B cell (primary cell): ENCODE results near the gene CCND1. TPM values are rescaled to one million over a fixed set of nuclear protein-coding genes. Genes with fewer than 3 reads are reported as not detected.
A peak's percentile ranks its signal among the peaks of the same experiment; 100 is the strongest.

Experiments
- ATAC-seq: fragments of 200-7000 bp; cut with Tn5 transposase; one replicate; pipeline ENCODE4 v1.10.0; 2021; ENCODE audit warnings: low read depth, mild to moderate bottlenecking, moderate number of reproducible peaks, moderate library complexity
- CTCF ChIA-PET: fragments of 350-600 bp; sonication (Branson Sonifier 250); formaldehyde crosslinking; loops from one replicate; lab custom pipeline; 2021; ENCODE audit warnings: antibody characterized with exemption, inconsistent platforms; lab: Charles Lee
- POLR2A ChIA-PET: fragments of 350-600 bp; sonication (Branson Sonifier 250); formaldehyde crosslinking; loops from one replicate; lab custom pipeline; 2021; ENCODE audit warnings: antibody characterized with exemption; lab: Charles Lee
- DNase-seq: peaks from one replicate; pipeline ENCODE4 v3.0.0; 2013
- H2AFZ ChIP-seq: 2 replicates; pipeline ENCODE4 v1.6.1; 2012; ENCODE audit warnings: mild to moderate bottlenecking, low read depth, low read length; ENCODE audit not compliant: insufficient read depth, poor library complexity, severe bottlenecking
- H3K27ac ChIP-seq, 2 donors: 1 replicate in 1 of 2; 2 replicates in 1 of 2; pipeline ENCODE4 v1.5.1; 2012 to 2013; ENCODE audit warnings: low read length in 2 of 2, mild to moderate bottlenecking in 2 of 2, moderate library complexity in 1 of 2
- H3K27me3 ChIP-seq, 4 experiments: fragments of 200-600 bp in 1 of 4; sonication (generic) in 1 of 4; replicated peaks in 1 of 4; 1 replicate in 2 of 4; 2 replicates in 2 of 4; pipeline versions ENCODE4 v1.6.1 to v1.7.0; 2013 to 2016; ENCODE audit warnings: low read length in 3 of 4, mild to moderate bottlenecking in 2 of 4, mixed read lengths in 1 of 4, moderate library complexity in 1 of 4; ENCODE audit not compliant: insufficient read depth in 4 of 4, control insufficient read depth in 3 of 4; ENCODE audit errors: control extremely low read depth in 1 of 4
- H3K36me3 ChIP-seq, 2 experiments: replicated peaks in 1 of 2; 1 replicate in 1 of 2; 2 replicates in 1 of 2; pipeline versions ENCODE4 v1.6.1 to v1.7.1; 2013; ENCODE audit warnings: low read length in 1 of 2; ENCODE audit not compliant: insufficient read depth in 2 of 2, control insufficient read depth in 1 of 2; ENCODE audit errors: control extremely low read depth in 1 of 2, extremely low read depth in 1 of 2
- H3K4me1 ChIP-seq, 2 donors: fragments of 200-600 bp in 1 of 2; sonication (generic) in 1 of 2; 1 replicate in 1 of 2; 2 replicates in 1 of 2; pipeline versions ENCODE4 v1.5.1 to v1.6.1; 2013 to 2017; ENCODE audit warnings: low read length in 2 of 2; ENCODE audit not compliant: control insufficient read depth in 2 of 2, insufficient read depth in 2 of 2
- H3K4me2 ChIP-seq: replicated peaks from 2 replicates; pipeline ENCODE3; 2012; ENCODE audit warnings: mild to moderate bottlenecking, low read depth, low read length; ENCODE audit not compliant: poor library complexity, severe bottlenecking
- H3K4me3 ChIP-seq, 5 experiments: fragments of 200-600 bp in 1 of 5; sonication (generic) in 1 of 5; 1 replicate in 3 of 5; 2 replicates in 2 of 5; pipeline versions ENCODE4 v1.5.1 to v1.7.0; 2011 to 2016; ENCODE audit warnings: low read length in 4 of 5, mild to moderate bottlenecking in 4 of 5, low read depth in 2 of 5, control low read depth in 1 of 5, moderate library complexity in 1 of 5; ENCODE audit not compliant: insufficient read depth in 1 of 5; ENCODE audit errors: control extremely low read depth in 1 of 5, extremely low read depth in 1 of 5
- H3K79me2 ChIP-seq: fragments of 200-600 bp; sonication (generic); one replicate; pipeline ENCODE4 v1.6.0; 2016; ENCODE audit warnings: low read length; ENCODE audit not compliant: control insufficient read depth, insufficient read depth
- H3K9ac ChIP-seq: fragments of 200-600 bp; sonication (generic); 2 replicates; pipeline ENCODE4 v1.6.1; 2017; ENCODE audit warnings: mild to moderate bottlenecking, low read length, moderate library complexity
- H3K9me3 ChIP-seq, 3 donors: one replicate each; pipeline versions ENCODE4 v1.6.1 to v1.7.1; 2013; ENCODE audit warnings: low read length in 2 of 3; ENCODE audit not compliant: control insufficient read depth in 2 of 3, insufficient read depth in 1 of 3; ENCODE audit errors: control extremely low read depth in 1 of 3
- H4K20me1 ChIP-seq: 2 replicates; pipeline ENCODE4 v1.6.0; 2012; ENCODE audit warnings: mild to moderate bottlenecking, low read length; ENCODE audit not compliant: insufficient read depth, control insufficient read depth, poor library complexity, severe bottlenecking
- H3K27ac Mint-ChIP-seq: one replicate; pipeline ENCODE4 v1.8.0; 2021; ENCODE audit warnings: mixed read lengths
- H3K27me3 Mint-ChIP-seq: one replicate; pipeline ENCODE4 v1.8.0; 2021; ENCODE audit warnings: mixed read lengths
- H3K4me1 Mint-ChIP-seq: one replicate; pipeline ENCODE4 v1.8.0; 2021; ENCODE audit warnings: mixed read lengths
- H3K4me3 Mint-ChIP-seq: one replicate; pipeline ENCODE4 v1.8.0; 2021; ENCODE audit warnings: mixed read lengths
- H3K9me3 Mint-ChIP-seq: one replicate; pipeline ENCODE4 v1.8.0; 2022; ENCODE audit warnings: mixed read lengths; ENCODE audit not compliant: insufficient read depth
- EZH2 ChIP-seq: IDR thresholded peaks from 2 replicates; pipeline ENCODE4 v1.6.1; 2012; ENCODE audit warnings: borderline replicate concordance, low read depth, mild to moderate bottlenecking, moderate library complexity, low read length; ENCODE audit not compliant: insufficient read depth, poor library complexity, severe bottlenecking
- WGBS: methylation state at CpG from one replicate; pipeline ENCODE4 v1.1.5; 2013; ENCODE audit warnings: missing lambda C conversion rate; ENCODE audit not compliant: insufficient coverage; 5-methylcytosine and 5-hydroxymethylcytosine counted together
- intact Hi-C: fragments of 100-400 bp; cut with micrococcal nuclease; formaldehyde crosslinking; loops from one replicate; pipeline ENCODE4 v1.10.0; 2022
- polyA plus RNA-seq: library from polyadenylated mRNA; depleted of rRNA; stranded (reverse); fragments of >200 nt; gene quantifications from 2 replicates; pipeline ENCODE4 v1.2.3, GENCODE V29; 2012
- total RNA-seq, 2 donors: library from RNA; stranded (reverse); fragments of 120-200 nt in 1 of 2; gene quantifications; 1 replicate in 1 of 2; 2 replicates in 1 of 2; pipeline versions ENCODE4 v1.2.3 to v1.2.4, GENCODE V29; 2013 to 2022
- TF ChIP-seq, protein P1 (sequence below): fragments of 200-600 bp; IDR thresholded peaks from one replicate; pipeline ENCODE4 v1.8.0; 2022; ENCODE audit warnings: antibody characterized with exemption, mild to moderate bottlenecking

Gene CCND1
- total and polyA plus RNA-seq, 2 donors (not counting 1 experiment from before 2014, with no cell fraction given), result 4.9 to 8.8 TPM

DNA sequence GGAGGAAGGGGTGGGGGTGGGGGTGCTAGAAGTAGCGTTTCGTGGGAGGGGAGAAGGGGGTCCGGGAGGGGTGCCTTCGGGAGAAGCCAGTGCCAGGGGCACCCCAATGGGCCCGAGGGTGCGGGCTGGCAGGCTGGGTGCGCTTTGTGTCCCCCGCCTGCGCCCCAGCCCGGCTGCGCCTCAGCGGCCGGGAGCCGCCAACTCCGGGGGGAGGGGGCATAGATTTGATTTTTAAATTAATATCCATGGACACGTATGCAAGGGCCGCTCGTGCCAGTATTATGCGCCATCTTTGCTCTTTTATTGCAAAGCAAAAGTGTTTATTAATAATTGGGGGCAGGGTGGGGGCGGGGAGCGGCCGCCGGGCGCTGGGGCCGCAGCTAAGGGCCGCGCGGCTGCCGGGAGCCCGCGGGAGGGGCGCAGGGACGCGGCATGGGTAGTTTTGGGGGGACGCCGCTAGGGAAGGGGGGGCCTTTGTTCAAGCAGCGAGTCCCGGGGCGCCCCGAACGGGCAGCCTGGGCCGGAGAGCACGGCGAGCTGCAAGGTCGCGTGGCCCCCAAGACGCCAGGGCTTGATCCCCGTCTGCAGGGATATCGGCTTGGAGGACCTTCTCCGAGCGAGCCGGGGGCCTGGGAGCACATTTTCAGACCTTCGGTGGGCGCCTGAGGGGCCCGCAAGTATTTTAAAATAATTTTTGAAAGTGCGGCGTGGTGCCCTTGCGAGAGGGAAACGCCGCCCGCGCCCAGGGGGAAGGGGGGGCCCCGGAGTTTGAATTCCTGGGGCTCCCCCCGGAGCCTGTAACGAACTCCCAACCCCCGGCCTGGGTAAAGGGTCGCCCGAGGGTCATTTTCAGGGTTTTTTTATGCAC, 959 bp downstream of the CCND1 start:
- H4K20me1 ChIP-seq, result peaks cover 21% of the 10 kb centered on the region
- H3K36me3 ChIP-seq, result peaks cover 0 to 4% of the 10 kb centered on the region in 2 experiments
- intact Hi-C loops, result loop anchor here (2.0 kb wide), 1 partner anchor 593 kb away; the partner anchor contains the start of gene TPCN2
- POLR2A ChIA-PET, result interaction anchor here (0.6 to 1.2 kb wide), 3 partner anchors 102 to 351 kb away, joined by 3 to 6 read pairs (median 5); no protein-coding TSS in a partner anchor
- peak overlapping the region; percentile 89 for H3K9ac ChIP-seq
- Mint-ChIP-seq H3K9me3 (no peaks in the 10 kb centered on the region), H3K27ac (no peak overlapping the region), H3K4me3 (peak overlapping the region; percentile 95), H3K27me3 (peaks cover 26% of the 10 kb centered on the region), H3K4me1 (peaks cover 38% of the 10 kb centered on the region)
- ATAC-seq (no peak), DNase-seq (peak; percentile 45)
- under 1% methylated on average over 62 of the region's 68 CpGs for WGBS
- H2AFZ ChIP-seq, result peak overlapping the region; percentile 90
- peak overlapping the region; percentile 24 to 64 for H3K27ac ChIP-seq
- H3K79me2 ChIP-seq, result peaks cover 6% of the 10 kb centered on the region
- H3K9me3 ChIP-seq, result peaks cover 0 to 20% (median 0%) of the 10 kb centered on the region in 3 donors
- peak overlapping the region; percentile 52 to 81 (median 76) for H3K4me3 ChIP-seq
- TF ChIP-seq EZH2, result no peak
- TF ChIP-seq, protein P1, sequence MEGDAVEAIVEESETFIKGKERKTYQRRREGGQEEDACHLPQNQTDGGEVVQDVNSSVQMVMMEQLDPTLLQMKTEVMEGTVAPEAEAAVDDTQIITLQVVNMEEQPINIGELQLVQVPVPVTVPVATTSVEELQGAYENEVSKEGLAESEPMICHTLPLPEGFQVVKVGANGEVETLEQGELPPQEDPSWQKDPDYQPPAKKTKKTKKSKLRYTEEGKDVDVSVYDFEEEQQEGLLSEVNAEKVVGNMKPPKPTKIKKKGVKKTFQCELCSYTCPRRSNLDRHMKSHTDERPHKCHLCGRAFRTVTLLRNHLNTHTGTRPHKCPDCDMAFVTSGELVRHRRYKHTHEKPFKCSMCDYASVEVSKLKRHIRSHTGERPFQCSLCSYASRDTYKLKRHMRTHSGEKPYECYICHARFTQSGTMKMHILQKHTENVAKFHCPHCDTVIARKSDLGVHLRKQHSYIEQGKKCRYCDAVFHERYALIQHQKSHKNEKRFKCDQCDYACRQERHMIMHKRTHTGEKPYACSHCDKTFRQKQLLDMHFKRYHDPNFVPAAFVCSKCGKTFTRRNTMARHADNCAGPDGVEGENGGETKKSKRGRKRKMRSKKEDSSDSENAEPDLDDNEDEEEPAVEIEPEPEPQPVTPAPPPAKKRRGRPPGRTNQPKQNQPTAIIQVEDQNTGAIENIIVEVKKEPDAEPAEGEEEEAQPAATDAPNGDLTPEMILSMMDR, result no peak
- peak overlapping the region; percentile 78 for H3K4me2 ChIP-seq
- H3K27me3 ChIP-seq, result peaks cover 0 to 37% (median 29%) of the 10 kb centered on the region in 4 experiments
- CTCF ChIA-PET, result interaction anchor here (0.6 to 4.9 kb wide), 8 partner anchors 28 to 1085 kb away, joined by 3 to 71 read pairs (median 8); partner anchors contain the start of gene MYEOV
- peaks cover 38 to 47% of the 10 kb centered on the region in 2 donors for H3K4me1 ChIP-seq
